K562 (cell line): ENCODE measurements around the gene NRM. TPM values are rescaled to one million over a fixed set of nuclear protein-coding genes. Genes with fewer than 3 reads are reported as not detected.

Source experiments
- EZH2 ChIP-seq: IDR thresholded peaks from 2 replicates; pipeline ENCODE4 v1.6.1; 2012; ENCODE audit warnings: low read depth, mild to moderate bottlenecking, inconsistent platforms, low read length, borderline replicate concordance
- FOXK1 ChIP-seq: sonication (generic); formaldehyde crosslinking; IDR thresholded peaks from 2 replicates; pipeline ENCODE4 v1.8.0; 2022; ENCODE audit warnings: missing genetic modification reagents, mild to moderate bottlenecking, borderline replicate concordance
- FOXK2 ChIP-seq, 2 experiments: fragments of 450-650 bp; IDR thresholded peaks in 1 of 2; conservative IDR thresholded peaks in 1 of 2; 2 replicates each; pipeline ENCODE4 v1.6.1; 2016; ENCODE audit warnings: low read depth in 2 of 2, mild to moderate bottlenecking in 1 of 2
- NRF1 ChIP-seq, 2 experiments: fragments of 450-650 bp; IDR thresholded peaks in 1 of 2; conservative IDR thresholded peaks in 1 of 2; 2 replicates each; pipeline ENCODE4 v1.6.1; 2014; ENCODE audit warnings: mild to moderate bottlenecking in 2 of 2
- PRMT5 ChIP-seq: sonication (generic); formaldehyde crosslinking; IDR thresholded peaks from 2 replicates; pipeline ENCODE4 v1.5.0; 2020; ENCODE audit warnings: missing genetic modification reagents
- SLC30A9 ChIP-seq: fragments of 250-450 bp; sonication (Bioruptor Pico); IDR thresholded peaks from 2 replicates; pipeline ENCODE4 v1.8.0; 2022; ENCODE audit warnings: mild to moderate bottlenecking, moderate library complexity
- TGIF2 ChIP-seq: sonication (generic); formaldehyde crosslinking; IDR thresholded peaks from 2 replicates; pipeline ENCODE4 v1.8.1; 2022; ENCODE audit warnings: mild to moderate bottlenecking, missing genetic modification reagents, moderate library complexity
- ZC3H4 ChIP-seq: sonication (generic); formaldehyde crosslinking; IDR thresholded peaks from 2 replicates; pipeline ENCODE4 v1.9.0; 2021; ENCODE audit warnings: missing genetic modification reagents, borderline replicate concordance
- ZNF436 ChIP-seq: fragments of 250-450, 450-650 bp; sonication (Bioruptor Pico); formaldehyde crosslinking; IDR thresholded peaks from 2 replicates; pipeline ENCODE4 v1.7.0; 2020; ENCODE audit warnings: mild to moderate bottlenecking
- polyA plus RNA-seq, 8 experiments: library from polyadenylated mRNA; depleted of rRNA in 4 of 8; stranded (reverse) in 5 of 8; unstranded in 3 of 8; fragments of >200 nt; fragmentation: Nextera tagmentation in 2 of 8; fragmentation: Illumina TruSeq in 1 of 8; extraction: Ambion mirVana in 2 of 8; extraction: Trizol in 1 of 8; gene quantifications; 2 replicates each; pipeline versions ENCODE4 v1.2.1 to v1.2.3, GENCODE V29; 2011 to 2014; ENCODE audit warnings: inconsistent platforms in 1 of 8, missing spikeins in 1 of 8
- total RNA-seq, 7 experiments: library from RNA; depleted of rRNA in 6 of 7; stranded (reverse); fragments of >200 nt in 6 of 7; fragmentation: Illumina TruSeq in 2 of 7; extraction: Trizol in 2 of 7; gene quantifications; 2 replicates each; pipeline versions ENCODE4 v1.2.1 to v1.2.3, GENCODE V29; 2011 to 2021; ENCODE audit warnings: low replicate concordance in 1 of 7
- TF ChIP-seq, protein P1 (sequence below): sonication (generic); formaldehyde crosslinking; IDR thresholded peaks from 2 replicates; pipeline ENCODE4 v1.8.1; 2022; ENCODE audit warnings: missing genetic modification reagents
- TF ChIP-seq, protein P2 (sequence below): IDR thresholded peaks from 2 replicates; pipeline ENCODE4 v1.6.1; 2011; ENCODE audit warnings: borderline replicate concordance, low read depth, mild to moderate bottlenecking, moderate library complexity, low read length; ENCODE audit not compliant: insufficient read depth, poor library complexity, severe bottlenecking
- TF ChIP-seq, protein P3 (sequence below): fragments of 450-650 bp; IDR thresholded peaks from 2 replicates; pipeline ENCODE4 v1.6.1; 2016; ENCODE audit warnings: low read depth
- TF ChIP-seq, protein P4 (sequence below): sonication (generic); formaldehyde crosslinking; IDR thresholded peaks from 2 replicates; pipeline ENCODE4 v1.8.0; 2023; ENCODE audit warnings: mild to moderate bottlenecking, missing genetic modification reagents

The NRM gene
- total and polyA plus RNA-seq, 9 of the 15 experiments (the other 6 are each of a cell fraction or from before 2014, with no cell fraction given): 9.7 to 58.2 (median 18.1) TPM

DNA sequence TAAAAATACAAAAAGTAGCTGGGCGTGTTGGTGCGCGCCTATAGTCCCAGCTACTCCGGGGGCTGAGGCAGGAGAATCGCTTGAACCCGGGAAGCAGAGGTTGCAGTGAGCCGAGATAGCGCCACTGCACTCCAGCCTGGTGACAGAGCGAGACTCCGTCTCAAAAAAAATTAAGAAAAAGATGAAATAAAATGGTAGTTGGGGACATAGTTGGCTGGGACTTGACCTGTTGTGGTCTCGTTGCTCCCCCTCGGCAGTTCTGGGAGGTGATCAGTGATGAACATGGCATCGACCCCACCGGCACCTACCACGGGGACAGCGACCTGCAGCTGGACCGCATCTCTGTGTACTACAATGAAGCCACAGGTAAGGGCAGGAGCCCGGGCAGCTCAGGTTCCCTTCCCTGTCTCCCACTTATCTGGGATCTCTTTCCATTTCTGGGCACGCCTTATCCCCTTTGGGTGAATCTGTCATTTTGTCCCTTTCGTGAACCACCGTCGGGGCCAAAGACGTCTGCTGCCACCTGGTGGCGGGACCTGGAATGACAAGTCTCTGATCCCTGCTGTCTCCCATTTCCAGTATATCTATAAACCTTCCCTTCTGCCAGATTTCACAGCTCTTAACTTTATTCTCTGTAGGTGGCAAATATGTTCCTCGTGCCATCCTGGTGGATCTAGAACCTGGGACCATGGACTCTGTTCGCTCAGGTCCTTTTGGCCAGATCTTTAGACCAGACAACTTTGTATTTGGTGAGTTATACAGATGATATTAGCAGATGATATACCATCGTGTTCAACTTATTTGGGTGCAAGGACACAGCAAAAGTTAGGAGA lies 31.7 kb upstream of the NRM start (continued):
- TF ChIP-seq TGIF2: no peak
- TF ChIP-seq ZC3H4 (CRISPR knock-in tag): no peak
- TF ChIP-seq, protein P1, sequence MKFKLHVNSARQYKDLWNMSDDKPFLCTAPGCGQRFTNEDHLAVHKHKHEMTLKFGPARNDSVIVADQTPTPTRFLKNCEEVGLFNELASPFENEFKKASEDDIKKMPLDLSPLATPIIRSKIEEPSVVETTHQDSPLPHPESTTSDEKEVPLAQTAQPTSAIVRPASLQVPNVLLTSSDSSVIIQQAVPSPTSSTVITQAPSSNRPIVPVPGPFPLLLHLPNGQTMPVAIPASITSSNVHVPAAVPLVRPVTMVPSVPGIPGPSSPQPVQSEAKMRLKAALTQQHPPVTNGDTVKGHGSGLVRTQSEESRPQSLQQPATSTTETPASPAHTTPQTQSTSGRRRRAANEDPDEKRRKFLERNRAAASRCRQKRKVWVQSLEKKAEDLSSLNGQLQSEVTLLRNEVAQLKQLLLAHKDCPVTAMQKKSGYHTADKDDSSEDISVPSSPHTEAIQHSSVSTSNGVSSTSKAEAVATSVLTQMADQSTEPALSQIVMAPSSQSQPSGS (CRISPR knock-in tag): no peak
- no peak for TF ChIP-seq ZNF436
- 0 out of 4 replicates have a peak, but pooled peaks of 1 of the 2 experiments have one; percentile 6 for TF ChIP-seq FOXK2 (conservative IDR thresholded peaks at IDR 0.05 in 1 of 2, IDR thresholded peaks at IDR 0.05 in 1 of 2; ENCODE audit: low read depth in 2 of 2)
- TF ChIP-seq, protein P2, sequence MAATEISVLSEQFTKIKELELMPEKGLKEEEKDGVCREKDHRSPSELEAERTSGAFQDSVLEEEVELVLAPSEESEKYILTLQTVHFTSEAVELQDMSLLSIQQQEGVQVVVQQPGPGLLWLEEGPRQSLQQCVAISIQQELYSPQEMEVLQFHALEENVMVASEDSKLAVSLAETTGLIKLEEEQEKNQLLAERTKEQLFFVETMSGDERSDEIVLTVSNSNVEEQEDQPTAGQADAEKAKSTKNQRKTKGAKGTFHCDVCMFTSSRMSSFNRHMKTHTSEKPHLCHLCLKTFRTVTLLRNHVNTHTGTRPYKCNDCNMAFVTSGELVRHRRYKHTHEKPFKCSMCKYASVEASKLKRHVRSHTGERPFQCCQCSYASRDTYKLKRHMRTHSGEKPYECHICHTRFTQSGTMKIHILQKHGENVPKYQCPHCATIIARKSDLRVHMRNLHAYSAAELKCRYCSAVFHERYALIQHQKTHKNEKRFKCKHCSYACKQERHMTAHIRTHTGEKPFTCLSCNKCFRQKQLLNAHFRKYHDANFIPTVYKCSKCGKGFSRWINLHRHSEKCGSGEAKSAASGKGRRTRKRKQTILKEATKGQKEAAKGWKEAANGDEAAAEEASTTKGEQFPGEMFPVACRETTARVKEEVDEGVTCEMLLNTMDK: peak; percentile 96
- TF ChIP-seq NRF1 (conservative IDR thresholded peaks at IDR 0.05 in 1 of 2, IDR thresholded peaks at IDR 0.05 in 1 of 2): 0 out of 4 replicates have a peak, but pooled peaks of 1 of the 2 experiments have one; percentile 10
- TF ChIP-seq, protein P3, sequence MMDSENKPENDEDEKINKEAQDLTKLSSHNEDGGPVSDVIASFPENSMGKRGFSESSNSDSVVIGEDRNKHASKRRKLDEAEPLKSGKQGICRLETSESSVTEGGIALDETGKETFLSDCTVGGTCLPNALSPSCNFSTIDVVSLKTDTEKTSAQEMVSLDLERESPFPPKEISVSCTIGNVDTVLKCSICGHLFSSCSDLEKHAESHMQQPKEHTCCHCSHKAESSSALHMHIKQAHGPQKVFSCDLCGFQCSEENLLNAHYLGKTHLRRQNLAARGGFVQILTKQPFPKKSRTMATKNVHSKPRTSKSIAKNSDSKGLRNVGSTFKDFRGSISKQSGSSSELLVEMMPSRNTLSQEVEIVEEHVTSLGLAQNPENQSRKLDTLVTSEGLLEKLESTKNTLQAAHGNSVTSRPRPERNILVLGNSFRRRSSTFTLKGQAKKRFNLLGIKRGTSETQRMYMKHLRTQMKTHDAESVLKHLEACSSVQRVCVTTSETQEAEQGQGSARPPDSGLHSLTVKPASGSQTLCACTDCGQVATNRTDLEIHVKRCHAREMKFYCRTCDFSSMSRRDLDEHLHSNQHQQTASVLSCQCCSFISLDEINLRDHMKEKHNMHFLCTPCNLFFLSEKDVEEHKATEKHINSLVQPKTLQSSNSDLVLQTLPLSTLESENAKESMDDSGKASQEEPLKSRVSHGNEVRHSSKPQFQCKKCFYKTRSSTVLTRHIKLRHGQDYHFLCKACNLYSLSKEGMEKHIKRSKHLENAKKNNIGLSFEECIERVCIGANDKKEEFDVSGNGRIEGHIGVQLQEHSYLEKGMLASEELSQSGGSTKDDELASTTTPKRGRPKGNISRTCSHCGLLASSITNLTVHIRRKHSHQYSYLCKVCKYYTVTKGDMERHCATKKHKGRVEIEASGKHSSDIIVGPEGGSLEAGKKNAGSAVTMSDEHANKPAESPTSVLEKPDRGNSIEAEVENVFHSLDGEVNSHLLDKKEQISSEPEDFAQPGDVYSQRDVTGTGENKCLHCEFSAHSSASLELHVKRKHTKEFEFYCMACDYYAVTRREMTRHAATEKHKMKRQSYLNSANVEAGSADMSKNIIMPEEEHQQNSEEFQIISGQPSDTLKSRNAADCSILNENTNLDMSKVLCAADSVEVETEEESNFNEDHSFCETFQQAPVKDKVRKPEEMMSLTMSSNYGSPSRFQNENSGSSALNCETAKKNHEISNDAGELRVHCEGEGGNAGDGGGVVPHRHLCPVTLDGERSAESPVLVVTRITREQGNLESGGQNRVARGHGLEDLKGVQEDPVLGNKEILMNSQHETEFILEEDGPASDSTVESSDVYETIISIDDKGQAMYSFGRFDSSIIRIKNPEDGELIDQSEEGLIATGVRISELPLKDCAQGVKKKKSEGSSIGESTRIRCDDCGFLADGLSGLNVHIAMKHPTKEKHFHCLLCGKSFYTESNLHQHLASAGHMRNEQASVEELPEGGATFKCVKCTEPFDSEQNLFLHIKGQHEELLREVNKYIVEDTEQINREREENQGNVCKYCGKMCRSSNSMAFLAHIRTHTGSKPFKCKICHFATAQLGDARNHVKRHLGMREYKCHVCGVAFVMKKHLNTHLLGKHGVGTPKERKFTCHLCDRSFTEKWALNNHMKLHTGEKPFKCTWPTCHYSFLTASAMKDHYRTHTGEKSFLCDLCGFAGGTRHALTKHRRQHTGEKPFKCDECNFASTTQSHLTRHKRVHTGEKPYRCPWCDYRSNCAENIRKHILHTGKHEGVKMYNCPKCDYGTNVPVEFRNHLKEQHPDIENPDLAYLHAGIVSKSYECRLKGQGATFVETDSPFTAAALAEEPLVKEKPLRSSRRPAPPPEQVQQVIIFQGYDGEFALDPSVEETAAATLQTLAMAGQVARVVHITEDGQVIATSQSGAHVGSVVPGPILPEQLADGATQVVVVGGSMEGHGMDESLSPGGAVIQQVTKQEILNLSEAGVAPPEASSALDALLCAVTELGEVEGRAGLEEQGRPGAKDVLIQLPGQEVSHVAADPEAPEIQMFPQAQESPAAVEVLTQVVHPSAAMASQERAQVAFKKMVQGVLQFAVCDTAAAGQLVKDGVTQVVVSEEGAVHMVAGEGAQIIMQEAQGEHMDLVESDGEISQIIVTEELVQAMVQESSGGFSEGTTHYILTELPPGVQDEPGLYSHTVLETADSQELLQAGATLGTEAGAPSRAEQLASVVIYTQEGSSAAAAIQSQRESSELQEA: no peak
- no peak for TF ChIP-seq FOXK1
- TF ChIP-seq PRMT5 (CRISPR knock-in tag): peak; percentile 30; the same call in 1 of the 2 replicates
- no peak for TF ChIP-seq SLC30A9 (CRISPR knock-in tag)
- TF ChIP-seq EZH2: no peak
- TF ChIP-seq, protein P4, sequence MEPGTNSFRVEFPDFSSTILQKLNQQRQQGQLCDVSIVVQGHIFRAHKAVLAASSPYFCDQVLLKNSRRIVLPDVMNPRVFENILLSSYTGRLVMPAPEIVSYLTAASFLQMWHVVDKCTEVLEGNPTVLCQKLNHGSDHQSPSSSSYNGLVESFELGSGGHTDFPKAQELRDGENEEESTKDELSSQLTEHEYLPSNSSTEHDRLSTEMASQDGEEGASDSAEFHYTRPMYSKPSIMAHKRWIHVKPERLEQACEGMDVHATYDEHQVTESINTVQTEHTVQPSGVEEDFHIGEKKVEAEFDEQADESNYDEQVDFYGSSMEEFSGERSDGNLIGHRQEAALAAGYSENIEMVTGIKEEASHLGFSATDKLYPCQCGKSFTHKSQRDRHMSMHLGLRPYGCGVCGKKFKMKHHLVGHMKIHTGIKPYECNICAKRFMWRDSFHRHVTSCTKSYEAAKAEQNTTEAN (CRISPR knock-in tag): no peak
